ENCODE data around the gene CHKB.

DNA sequence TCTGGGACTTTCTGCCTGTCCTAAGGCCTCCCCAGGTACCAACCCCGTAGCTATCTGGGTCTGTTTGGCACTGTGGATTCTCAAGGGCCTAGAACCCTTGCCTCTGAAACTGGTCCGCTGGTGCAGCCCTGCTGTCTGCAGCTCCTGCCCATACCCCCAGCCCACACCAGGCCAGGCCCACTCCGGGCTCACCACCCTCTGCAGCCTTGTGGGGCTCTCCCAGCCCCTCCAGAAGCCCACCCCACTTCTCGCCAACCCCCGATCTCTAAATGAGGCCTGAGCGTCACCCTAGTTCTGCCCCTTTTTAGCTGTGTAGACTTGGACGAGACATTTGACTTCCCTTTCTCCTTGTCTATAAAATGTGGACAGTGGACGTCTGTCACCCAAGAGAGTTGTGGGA, 32.3 kb downstream of the CHKB start:
- TF ChIP-seq POLR2AphosphoS5 (IDR thresholded peaks at IDR 0.05; ENCODE audit: borderline replicate concordance, low read depth, low read length) (no peak), EZH2 (IDR thresholded peaks at IDR 0.05) (no peak)

Measured in SK-N-MC (cell line).